HG03457 (cell line): ENCODE results near the gene ARHGEF11.
"Not testable (repeated sequence)": the region's sequence is repeated elsewhere in the genome, so short reads cannot be mapped to it uniquely, and the experiment has no call there.

Experiments used
- ATAC-seq: cut with Tn5 transposase; IDR thresholded peaks from one replicate; pipeline ENCODE4 v1.9.1; 2021; ENCODE audit warnings: moderate number of reproducible peaks; ENCODE audit not compliant: unreplicated experiment

Gene ARHGEF11

DNA sequence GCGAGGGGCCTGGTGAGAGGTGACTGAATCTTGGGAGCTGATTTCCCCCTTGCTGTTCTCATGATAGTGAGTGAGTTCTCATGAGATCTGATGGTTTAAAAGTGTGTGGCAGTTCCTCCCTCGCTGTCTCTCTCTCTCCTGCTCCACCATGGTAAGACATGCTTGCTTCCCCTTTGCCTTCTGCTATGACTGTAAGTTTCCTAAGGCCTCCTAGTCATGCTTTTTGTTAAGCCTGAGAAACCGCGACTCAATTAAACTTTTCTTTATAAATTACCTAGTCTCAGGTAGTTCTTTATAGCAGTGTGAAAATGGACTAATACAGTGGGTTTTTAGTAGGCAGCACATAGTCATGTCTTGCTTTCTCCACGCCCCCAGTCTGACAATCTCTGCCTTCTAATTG is 10.2 kb upstream of the ARHGEF11 start:
- not testable (repeated sequence) for ATAC-seq

DNA sequence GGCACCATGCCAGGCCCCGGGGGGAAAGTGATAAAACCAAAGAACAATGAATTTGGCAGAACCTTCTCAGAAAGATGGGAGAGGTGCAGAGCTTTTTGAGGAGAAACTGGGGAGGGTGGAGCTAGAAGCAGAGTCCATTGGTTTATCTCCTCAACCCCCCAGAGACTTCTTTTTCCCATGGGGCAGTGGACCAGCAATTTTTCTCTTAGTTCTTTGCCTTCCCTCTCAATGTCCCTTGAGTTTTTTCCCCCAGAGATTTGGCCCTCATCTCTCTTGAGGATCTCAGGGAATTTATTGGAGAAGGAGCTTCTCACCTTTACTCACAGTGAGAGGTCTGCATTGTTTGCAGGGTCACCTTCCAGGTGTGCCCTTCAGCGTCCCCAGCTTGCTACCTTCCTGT is 5.3 kb upstream of the ARHGEF11 start:
- no peak for ATAC-seq

DNA sequence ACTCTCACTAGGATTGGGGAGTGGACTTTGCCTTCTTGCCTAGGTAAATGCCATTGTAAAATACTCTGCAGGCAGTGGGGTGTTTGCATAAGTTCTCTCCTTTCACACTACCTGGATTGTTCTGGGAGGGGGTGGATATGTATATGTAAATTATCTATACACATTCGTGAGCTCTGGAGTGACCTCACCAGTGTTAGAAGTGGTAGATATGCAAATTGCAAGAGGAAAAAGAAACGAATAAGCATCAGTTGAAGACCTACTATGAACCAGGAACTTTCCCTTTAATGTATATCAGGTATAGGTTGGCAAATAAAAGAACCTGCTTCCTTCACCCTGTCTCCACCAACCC is 1.5 kb upstream of the ARHGEF11 start:
- no peak for ATAC-seq

DNA sequence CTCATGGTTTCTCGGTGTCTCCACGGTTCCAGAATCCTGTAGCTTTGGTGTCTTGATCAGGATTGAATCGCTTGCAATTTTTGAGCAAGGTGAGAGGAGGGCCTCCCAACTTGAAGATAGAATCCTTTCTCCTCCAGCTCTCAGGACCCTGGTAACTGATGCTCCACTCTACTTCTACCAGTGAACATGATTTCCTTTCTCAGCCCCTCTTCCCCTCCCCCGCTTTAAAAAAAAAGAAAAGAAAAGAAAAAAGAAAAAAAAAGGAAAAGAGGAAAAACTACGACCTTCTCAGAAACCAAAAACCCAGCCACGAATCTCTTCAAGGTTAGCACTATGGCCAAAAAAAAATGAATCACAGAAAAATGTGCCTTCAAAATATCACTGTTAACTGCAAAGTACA is 1.2 kb downstream of the ARHGEF11 start:
- ATAC-seq, result no peak

DNA sequence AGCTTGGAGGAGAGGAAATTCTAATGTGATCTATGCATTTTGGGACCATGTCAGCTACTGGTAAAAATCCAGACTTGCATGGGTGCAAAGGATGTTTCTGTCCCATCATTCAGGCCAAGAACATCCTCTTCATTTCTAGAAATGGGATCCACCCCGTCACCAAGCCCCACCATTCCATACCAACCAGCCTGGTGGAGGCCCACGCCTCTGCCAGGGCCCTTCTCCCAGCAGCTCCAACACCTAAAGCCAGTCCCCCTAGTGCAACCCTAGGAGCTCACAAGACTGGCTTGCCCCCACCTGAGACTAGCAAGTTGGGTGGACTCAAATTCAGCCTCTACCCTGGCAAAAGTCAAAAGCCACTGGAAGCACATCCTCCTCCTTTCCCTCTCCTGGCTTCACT is 1.9 kb downstream of the ARHGEF11 start:
- ATAC-seq, result no peak

DNA sequence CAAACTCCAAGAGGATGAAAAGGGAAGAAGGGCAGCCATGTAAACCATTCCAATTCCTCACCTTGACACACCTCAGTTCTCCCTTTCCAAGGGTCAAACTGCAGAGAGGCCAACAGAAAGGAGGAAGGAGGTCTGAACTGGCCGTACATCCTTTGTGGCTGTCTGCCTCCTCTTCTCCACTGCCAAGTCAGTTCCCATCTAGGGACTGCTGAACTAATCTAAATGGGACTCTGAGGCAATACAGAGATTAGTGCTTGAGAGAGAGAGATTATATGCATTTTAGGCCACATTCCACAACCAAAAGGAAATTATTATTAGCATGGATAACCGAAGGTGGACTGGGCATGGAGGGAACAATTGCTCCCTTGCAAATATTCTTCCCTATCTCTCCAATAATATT is 2.7 kb downstream of the ARHGEF11 start:
- no peak for ATAC-seq

DNA sequence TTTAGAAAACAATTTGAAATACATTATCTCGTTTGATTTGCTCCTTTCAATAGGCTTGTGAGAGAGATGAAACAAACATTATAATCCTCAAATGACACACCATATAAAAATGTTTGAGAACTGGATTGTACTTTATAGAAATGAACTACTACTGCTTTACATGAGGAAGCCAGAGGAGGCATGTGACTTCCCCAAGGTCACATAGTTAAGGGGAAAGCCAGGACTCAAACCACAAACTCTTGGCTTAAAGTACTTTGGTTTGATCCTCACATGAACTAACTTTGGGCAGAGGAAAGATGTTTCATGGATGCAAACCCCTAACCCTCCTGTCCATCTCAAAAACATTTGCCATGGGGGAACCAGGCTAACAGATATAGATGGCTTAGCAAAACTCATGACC is 4.7 kb downstream of the ARHGEF11 start:
- ATAC-seq, result no peak

DNA sequence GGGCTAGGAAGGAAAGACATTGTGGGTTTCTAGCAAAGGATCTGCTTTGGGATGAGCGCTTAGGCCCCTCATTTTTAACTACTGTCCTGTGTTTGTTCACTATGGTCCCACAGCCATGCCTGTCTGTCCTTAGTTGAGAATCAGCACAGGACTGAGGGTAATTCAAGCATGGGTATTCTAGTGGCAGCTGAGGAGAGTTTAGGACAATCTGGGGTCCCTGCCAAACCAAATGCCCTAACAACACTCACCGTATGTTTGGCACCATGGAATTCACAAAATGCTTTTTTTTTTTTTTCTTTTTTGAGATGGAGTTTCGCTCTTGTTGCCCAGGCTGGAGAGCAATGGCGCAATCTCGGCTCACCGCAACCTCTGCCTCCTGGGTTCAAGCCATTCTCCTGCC is 10.4 kb downstream of the ARHGEF11 start:
- ATAC-seq, result no peak

DNA sequence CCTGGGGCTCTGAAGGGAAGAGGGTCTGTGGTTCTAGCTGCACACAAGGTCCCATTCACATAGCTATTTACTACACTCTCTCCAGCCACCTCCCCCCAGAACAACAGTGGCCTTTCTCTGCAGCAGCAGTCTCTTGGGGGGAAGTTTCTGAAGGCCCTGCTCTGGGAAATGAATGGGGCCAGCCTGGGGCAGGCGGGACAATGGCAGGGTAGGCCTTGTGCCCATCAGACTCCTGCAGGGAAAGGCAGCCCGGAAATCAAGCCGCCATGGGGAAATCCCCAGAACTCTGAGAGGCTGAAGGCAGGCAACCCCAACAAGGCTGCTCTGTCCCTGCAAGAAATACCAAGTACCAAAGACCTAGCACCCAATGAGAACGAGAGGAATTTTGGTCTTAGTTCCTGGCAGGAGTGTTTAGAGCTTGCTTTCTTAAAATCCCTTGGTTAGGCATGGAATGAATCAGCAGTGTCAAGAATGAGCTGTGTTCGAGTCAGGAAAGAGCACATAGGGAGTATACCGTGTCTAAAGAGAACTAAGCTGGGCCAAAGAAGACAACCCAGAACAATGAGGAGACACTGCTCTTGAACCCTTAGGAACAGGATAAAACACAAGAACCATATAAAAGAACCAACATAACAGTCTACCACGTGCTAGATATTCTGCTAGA is 11.3 kb downstream of the ARHGEF11 start:
- ATAC-seq, result no peak

DNA sequence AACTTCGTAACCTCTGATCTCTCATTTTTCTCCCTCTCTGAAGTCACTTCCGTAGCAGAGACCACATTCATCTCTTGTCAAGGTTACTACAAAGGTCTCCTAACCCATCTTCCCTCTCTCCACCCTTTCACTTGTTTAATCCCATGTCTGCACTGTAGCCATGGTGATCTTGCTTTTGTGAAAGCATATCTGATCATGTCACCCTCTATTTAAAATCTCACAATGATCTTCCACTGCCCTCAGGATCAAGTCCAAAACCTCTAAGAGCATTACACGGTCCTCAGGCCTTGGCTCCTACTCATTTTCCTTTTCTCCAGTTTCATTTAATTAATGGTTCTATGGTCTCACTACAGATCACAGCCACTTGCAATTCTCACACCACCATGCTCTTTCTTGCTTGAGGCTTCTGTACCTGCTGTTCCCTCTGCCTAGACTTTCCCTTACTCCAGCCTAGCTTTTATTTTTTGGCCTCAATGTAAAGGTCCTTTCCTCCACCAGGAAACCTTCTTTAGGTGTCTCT is 12.1 kb downstream of the ARHGEF11 start:
- ATAC-seq, result no peak

DNA sequence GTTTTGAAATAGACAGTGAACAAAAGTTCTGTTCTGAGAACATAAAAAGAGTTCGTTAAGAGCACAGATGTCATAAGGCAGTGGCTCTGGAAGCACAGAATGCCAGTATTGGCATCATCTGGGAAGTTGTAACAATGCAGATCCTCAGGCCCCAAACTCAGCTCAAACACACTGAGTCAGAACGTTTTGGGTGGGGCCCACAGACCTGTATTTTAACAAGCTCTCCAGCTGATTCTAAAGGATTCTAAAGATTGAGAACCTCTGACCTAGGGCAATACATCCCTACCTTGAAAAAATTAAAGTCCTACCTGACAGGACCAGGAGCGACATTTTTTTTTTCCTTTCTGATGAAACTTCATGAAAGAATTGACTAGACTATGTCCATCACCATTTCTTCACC is 13.2 kb downstream of the ARHGEF11 start:
- no peak for ATAC-seq

DNA sequence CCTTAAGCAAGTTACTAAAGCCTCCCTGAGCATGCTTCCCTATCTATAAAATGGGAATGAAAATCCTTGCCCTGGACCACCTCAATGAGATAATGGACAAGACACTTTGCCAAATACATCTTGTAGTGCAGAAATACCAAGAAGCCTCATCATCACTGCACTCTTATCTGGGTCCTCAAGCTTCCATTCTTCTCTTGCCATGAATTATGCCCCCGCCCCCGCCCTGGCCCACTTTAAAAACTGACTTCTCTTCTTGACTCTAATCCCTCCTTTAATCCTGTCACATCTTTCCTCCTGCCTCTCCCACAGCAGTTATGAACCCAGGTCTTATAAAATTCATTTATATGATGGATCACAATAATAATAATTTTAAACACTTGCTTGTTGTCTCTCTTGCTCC is 14.8 kb downstream of the ARHGEF11 start:
- ATAC-seq, result no peak

DNA sequence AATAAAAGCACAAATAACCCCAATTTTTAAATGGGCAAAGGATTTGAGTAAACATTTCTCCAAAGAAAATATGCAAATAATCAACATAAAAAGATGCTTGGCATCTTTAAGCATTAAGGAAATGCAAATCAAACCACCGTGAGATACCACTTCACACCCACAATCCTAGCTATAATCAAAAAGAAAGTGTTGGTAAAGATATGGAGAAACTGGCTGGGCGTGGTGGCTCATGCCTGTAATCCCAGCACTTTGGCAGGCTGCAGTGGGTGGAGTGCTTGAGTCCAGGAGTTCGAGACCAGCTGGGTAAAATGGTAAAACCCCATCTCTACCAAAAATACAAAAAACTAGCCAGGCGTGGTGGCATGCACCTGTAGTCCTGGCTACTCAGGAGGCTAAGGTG is 16.9 kb downstream of the ARHGEF11 start:
- no peak for ATAC-seq

DNA sequence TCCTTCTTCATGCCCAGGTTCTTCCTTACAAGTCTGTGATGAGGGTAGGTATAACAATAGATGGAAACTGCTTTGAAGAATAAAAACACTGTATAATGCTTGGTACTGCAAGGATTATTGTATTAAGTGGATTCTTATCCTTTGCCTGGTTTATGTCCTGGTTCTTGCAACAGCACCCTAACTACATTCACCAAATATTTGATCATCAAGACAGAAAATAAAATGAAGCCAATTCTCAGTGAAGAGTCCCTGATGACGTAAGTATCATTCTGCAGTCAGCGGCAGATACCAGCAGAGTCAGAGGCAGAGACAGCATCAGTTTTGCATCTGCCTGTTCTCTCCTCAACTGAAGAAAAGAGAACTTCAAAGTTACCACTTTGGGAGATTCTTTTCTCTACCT is 19.7 kb downstream of the ARHGEF11 start:
- no peak for ATAC-seq

DNA sequence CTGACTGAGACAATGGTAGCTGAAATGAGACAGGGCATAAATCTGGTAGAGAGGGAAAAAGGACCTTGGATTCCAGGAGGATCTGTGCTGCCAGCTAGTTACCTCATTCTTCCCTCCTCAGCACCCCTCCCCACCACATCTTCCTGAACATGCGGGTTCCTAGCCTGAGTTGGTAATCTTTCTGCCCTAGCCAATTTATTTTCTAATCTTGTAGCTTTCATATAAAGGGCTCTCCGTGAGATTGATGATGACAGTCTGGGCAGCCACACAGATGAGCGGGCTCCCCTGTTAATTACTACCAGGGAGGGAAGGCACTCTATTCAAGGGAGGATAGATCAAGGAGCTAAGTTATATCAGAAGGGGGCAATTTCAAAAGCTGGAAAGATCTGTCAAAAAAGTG is 20.2 kb downstream of the ARHGEF11 start:
- ATAC-seq, result no peak

DNA sequence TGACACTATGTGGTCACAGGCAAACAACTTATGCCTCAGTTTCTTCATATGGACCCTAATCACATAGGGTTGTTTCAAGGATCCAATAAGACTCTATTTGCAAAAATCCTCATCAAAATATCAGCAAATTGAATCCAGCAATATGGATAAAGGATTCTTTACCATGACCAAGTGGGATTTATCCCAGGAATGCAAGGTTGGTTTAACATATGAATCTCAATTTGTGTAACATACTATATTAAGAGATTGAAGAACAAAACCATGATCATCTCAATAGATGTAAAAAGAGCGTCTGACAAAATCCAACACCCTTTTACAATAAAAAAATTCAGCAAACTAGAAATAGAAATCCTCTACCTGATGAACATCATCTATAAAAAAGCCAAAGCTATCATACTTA is 23.9 kb downstream of the ARHGEF11 start:
- ATAC-seq, result no peak

DNA sequence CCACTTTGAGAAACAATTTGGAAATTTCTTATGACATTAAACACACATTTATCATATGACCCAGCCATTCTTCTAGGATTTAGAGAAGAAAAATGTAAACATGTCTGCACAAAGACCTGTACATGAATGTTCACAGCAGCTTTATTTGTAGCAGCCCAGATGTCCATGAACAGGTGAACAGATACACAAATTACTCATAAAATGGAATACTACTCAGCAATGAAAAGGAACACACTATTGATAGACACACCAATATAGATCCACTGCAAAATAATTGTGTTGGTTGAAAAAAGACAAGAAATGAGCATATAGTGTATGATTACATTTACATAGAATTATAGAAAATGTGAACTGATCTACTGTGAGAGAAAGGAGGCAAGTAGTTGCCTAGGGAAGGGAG is 26.1 kb downstream of the ARHGEF11 start:
- no peak for ATAC-seq

DNA sequence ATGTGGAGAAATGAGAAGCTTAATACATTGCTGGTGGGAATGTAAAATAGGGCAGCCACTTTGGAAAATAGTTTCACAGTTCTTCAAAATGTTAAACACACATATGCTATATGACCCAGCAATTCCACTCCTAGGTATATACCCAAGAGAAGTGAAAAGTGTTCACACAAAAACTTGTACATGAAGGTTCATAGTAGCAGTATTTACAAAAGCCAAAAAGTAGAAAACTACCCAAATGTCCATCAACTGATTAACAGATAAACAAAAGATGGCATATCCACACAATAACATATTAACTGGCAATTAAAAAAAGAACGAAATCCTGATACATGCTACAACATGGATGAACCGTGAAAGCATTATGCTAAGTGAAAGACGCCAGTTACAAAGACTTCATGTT is 33.7 kb downstream of the ARHGEF11 start:
- no peak for ATAC-seq

DNA sequence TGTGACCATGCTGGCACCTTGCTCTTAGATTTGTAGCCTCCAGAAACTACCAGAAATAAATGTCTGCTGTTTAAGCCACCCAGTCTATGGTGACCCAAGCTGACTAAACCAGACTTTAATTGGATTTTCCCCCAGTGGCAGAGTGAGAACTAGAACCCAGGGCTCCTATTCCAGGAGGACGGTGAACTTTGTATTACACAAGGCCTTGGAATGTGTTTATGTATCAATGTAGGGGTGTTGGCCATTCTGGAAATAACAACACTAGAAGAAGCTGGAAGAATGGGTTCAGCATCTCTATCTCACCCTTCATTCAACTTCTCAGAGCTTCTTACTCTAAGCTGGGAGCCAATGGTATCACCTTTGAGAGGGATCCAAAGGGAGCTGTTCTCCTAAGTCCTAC is 37.0 kb downstream of the ARHGEF11 start:
- no peak for ATAC-seq

DNA sequence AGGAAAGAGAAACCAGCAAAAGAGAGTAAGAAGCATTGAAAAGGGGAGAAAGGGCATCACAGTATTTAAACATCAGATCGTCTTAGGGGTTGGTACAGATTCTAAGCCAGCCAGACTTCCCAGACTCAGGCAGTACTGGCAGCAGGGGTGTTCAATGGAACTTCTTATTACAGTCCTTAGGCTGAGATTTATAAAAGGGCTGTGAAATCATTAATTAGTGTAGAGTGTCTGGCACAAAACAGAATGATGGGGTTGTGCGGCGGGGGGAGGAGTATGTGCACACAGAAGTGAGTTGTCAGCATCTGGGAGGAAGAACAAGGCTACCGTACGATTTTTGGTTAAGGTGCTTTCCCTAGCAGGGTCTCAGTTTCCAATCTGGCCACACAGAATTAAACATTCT is 38.2 kb downstream of the ARHGEF11 start:
- ATAC-seq, result no peak

DNA sequence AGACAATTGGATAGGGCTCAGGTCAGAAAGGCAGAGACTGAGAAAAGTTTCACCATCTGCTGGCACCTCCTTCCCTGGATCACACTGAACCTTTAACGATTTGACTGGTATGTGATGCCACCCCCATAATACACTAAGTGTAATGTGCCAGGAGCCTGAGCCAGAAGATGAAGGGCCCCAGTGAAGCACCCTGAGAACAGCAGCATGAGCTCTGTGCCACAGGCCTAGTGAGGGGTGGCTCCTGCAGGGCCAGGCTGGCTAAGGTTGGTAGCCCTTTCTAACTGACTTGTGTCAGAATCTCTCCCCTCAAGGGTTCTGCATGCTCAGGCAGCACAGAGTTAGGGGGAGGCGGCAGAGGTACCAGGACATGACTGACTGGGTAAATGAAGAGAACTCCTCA is 38.9 kb downstream of the ARHGEF11 start:
- no peak for ATAC-seq

DNA sequence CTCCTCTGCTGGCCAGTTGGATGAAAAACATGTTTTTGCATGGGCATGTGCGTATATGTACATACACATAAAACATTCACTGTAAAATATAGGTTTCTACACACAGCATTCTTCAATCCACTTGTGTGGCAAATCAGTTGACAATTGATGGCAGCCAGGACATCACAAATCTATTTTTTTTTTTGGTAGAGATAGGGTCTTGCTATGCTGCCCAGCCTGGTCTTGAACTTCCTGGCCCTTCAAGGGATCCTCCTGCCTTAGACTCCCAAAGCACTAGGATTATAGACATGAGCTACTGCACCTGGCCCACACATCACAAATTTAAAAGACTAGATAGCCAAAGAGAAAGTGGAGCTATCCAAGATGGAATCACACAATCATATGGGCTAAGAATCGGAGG is 39.6 kb downstream of the ARHGEF11 start:
- no peak for ATAC-seq

DNA sequence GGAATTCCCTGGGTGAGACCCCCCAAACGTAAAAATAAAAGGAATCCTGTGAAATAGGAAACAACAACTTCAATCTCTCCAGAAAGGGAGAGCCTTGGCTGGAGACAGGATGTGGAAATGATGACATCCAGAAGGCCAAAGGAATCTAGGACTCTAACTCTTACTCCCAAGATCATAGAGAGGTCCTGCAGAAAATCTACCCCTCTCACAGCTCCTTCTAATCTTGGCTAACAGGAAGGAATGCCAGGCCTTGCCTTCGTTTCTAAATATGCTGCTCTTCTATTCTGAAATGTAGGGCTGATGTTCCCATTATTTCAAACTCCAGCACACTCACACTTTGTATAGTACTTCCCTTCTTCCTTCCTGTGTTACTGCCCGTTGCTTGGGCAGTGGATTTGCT is 40.7 kb downstream of the ARHGEF11 start:
- no peak for ATAC-seq
